Activated CD4-positive, alpha-beta T cell treated with anti-CD3 and anti-CD28 coated beads, Interleukin-2, amount 50 U/mL, for 1 hour (primary cell): ENCODE data around the gene AKIRIN2.
"Not testable (repeated sequence)": the region's sequence is repeated elsewhere in the genome, so short reads cannot be mapped to it uniquely, and the experiment has no call there.

Experiments
- DNase-seq: peaks from one replicate; pipeline ENCODE4 v3.0.0-alpha.2; 2020

The AKIRIN2 gene

GRCh38 chr6:87716928-87717614 lies 15.0 kb upstream of the AKIRIN2 start:
- no peak for DNase-seq

- DNase-seq: no peak
Observed at GRCh38 chr6:87714093-87714842, 12.2 kb upstream of the AKIRIN2 start.

GRCh38 chr6:87712713-87713112 lies 10.7 kb upstream of the AKIRIN2 start:
- not testable (repeated sequence) for DNase-seq

- DNase-seq: no peak
Observed at GRCh38 chr6:87710090-87710489, 8.1 kb upstream of the AKIRIN2 start.

GRCh38 chr6:87708581-87709427 lies 6.8 kb upstream of the AKIRIN2 start:
- not testable (repeated sequence) for DNase-seq

GRCh38 chr6:87706187-87706966 lies 4.3 kb upstream of the AKIRIN2 start:
- DNase-seq: no peak

GRCh38 chr6:87705070-87705691 lies 3.1 kb upstream of the AKIRIN2 start:
- DNase-seq: no peak

GRCh38 chr6:87703039-87703438 lies 1.0 kb upstream of the AKIRIN2 start:
- not testable (repeated sequence) for DNase-seq

- DNase-seq: no peak
Observed at GRCh38 chr6:87702589-87702945, 534 bp upstream of the AKIRIN2 start.

- no peak for DNase-seq
Observed at GRCh38 chr6:87701344-87701675, 723 bp downstream of the AKIRIN2 start.

GRCh38 chr6:87700397-87701343 lies 1.4 kb downstream of the AKIRIN2 start:
- DNase-seq: peak; percentile 10

- no peak for DNase-seq
Observed at GRCh38 chr6:87699576-87699975, 2.5 kb downstream of the AKIRIN2 start.

GRCh38 chr6:87698547-87699006 lies 3.5 kb downstream of the AKIRIN2 start:
- DNase-seq: no peak

GRCh38 chr6:87697581-87698546 lies 4.2 kb downstream of the AKIRIN2 start:
- no peak for DNase-seq

- not testable (repeated sequence) for DNase-seq
Observed at GRCh38 chr6:87696817-87697216, 5.2 kb downstream of the AKIRIN2 start.

- DNase-seq: no peak
Observed at GRCh38 chr6:87692086-87692485, 9.9 kb downstream of the AKIRIN2 start.

- DNase-seq: no peak
Observed at GRCh38 chr6:87690441-87690840, 11.6 kb downstream of the AKIRIN2 start.

GRCh38 chr6:87687893-87688292 lies 14.1 kb downstream of the AKIRIN2 start:
- DNase-seq: not testable (repeated sequence)

GRCh38 chr6:87687296-87687695 lies 14.7 kb downstream of the AKIRIN2 start:
- no peak for DNase-seq
